Lower lobe of right lung (tissue), 1 donor: Measurements from ENCODE around the gene ZNF763. TPM values are rescaled to one million over a fixed set of nuclear protein-coding genes. Genes with fewer than 3 reads are reported as not detected.

Experiments used
- total RNA-seq: library from RNA; stranded (reverse); fragmentation: NEBNext Ultra II Directional; extraction: Animal tissue kit (Norgen Biotek cat#: 25700); gene quantifications from one replicate; pipeline ENCODE4 v1.2.1, GENCODE V29; 2021
- donor health status: DM: no; HTN: yes; CAD: no; lungs with severe emphysema.

The ZNF763 gene
- total RNA-seq, 1 donor from 2014 or later = 5.2 TPM

Other genes with a start within 250 kb of the ZNF763 start
- gene ZNF823, start 226.1 kb upstream of the ZNF763 start, total RNA-seq = 5.6 TPM
- gene ZNF441, start 198.0 kb upstream of the ZNF763 start, total RNA-seq = 5.8 TPM
- gene ZNF491, start 166.5 kb upstream of the ZNF763 start, total RNA-seq = 2.3 TPM
- gene ZNF440, start 150.8 kb upstream of the ZNF763 start, total RNA-seq = 21.7 TPM
- 11.2 TPM for gene ZNF439, start 116.3 kb upstream of the ZNF763 start, total RNA-seq
- 12.2 TPM for gene ZNF69, start 77.3 kb upstream of the ZNF763 start, total RNA-seq
- gene ZNF700, start 39.9 kb upstream of the ZNF763 start, total RNA-seq = 13.4 TPM
- 5.1 TPM for gene ZNF433, start 70.6 kb downstream of the ZNF763 start, total RNA-seq
- 0.35 TPM for gene ZNF878, start 87.9 kb downstream of the ZNF763 start, total RNA-seq
- gene ZNF844, start 99.7 kb downstream of the ZNF763 start, total RNA-seq = 11.7 TPM
- gene ZNF20, start 175.3 kb downstream of the ZNF763 start, total RNA-seq = 6.6 TPM
- gene ZNF625, start 191.7 kb downstream of the ZNF763 start, total RNA-seq = 8.4 TPM
- 14.9 TPM for gene ZNF136, start 198.1 kb downstream of the ZNF763 start, total RNA-seq